Osteoblast (primary cell): Measurements from ENCODE around the gene FGF4. TPM values are rescaled to one million over a fixed set of nuclear protein-coding genes. Genes with fewer than 3 reads are reported as not detected.

Experiments used
- DNase-seq: peaks from one replicate; pipeline ENCODE4 v3.0.0; 2011; ENCODE audit warnings: low spot score, mixed read lengths; ENCODE audit not compliant: insufficient read length; ENCODE audit errors: missing footprints
- H2AFZ ChIP-seq: 2 replicates; pipeline ENCODE4 v1.6.0; 2011; ENCODE audit warnings: mild to moderate bottlenecking, low read length
- H3K27ac ChIP-seq: 2 replicates; pipeline ENCODE4 v1.5.1; 2011; ENCODE audit warnings: mild to moderate bottlenecking, low read depth, low read length, moderate library complexity
- H3K27me3 ChIP-seq: 2 replicates; pipeline ENCODE4 v1.6.0; 2012; ENCODE audit warnings: mild to moderate bottlenecking, control low read depth, inconsistent platforms, low read length, moderate library complexity; ENCODE audit not compliant: insufficient read depth
- H3K36me3 ChIP-seq: 2 replicates; pipeline ENCODE4 v1.5.1; 2011; ENCODE audit warnings: mild to moderate bottlenecking, low read length, control low read depth, moderate library complexity; ENCODE audit not compliant: insufficient read depth
- H3K4me1 ChIP-seq: 2 replicates; pipeline ENCODE4 v1.5.1; 2011; ENCODE audit warnings: mild to moderate bottlenecking, low read length, control low read depth, moderate library complexity; ENCODE audit not compliant: insufficient read depth
- H3K4me2 ChIP-seq: 2 replicates; pipeline ENCODE4 v1.6.0; 2011; ENCODE audit warnings: mild to moderate bottlenecking, low read length; ENCODE audit not compliant: insufficient read depth
- H3K4me3 ChIP-seq: fragments of 200-600 bp; sonication (generic); 3 replicates; pipeline ENCODE4 v1.5.1; 2012; ENCODE audit warnings: mild to moderate bottlenecking, low read length, inconsistent platforms; ENCODE audit not compliant: insufficient read depth
- H3K79me2 ChIP-seq: 2 replicates; pipeline ENCODE4 v1.6.0; 2012; ENCODE audit warnings: mild to moderate bottlenecking, low read length, control low read depth, inconsistent platforms; ENCODE audit not compliant: insufficient read depth
- H3K9me3 ChIP-seq: 2 replicates; pipeline ENCODE4 v1.5.1; 2011; ENCODE audit warnings: low read depth, low read length, control low read depth
- H4K20me1 ChIP-seq: 2 replicates; pipeline ENCODE4 v1.6.0; 2012; ENCODE audit warnings: mild to moderate bottlenecking, low read length, control low read depth; ENCODE audit not compliant: insufficient read depth
- total RNA-seq: library from RNA; depleted of rRNA; stranded (reverse); fragments of >200 nt; gene quantifications from 2 replicates; pipeline ENCODE4 v1.2.3, GENCODE V29; 2012
- TF ChIP-seq, protein P1 (sequence below): IDR thresholded peaks from 2 replicates; pipeline ENCODE4 v1.5.1; 2011; ENCODE audit warnings: mild to moderate bottlenecking, low read depth, low read length, moderate library complexity; ENCODE audit errors: extremely low read depth

Gene FGF4
- total RNA-seq, 1 donor: not detected

DNA sequence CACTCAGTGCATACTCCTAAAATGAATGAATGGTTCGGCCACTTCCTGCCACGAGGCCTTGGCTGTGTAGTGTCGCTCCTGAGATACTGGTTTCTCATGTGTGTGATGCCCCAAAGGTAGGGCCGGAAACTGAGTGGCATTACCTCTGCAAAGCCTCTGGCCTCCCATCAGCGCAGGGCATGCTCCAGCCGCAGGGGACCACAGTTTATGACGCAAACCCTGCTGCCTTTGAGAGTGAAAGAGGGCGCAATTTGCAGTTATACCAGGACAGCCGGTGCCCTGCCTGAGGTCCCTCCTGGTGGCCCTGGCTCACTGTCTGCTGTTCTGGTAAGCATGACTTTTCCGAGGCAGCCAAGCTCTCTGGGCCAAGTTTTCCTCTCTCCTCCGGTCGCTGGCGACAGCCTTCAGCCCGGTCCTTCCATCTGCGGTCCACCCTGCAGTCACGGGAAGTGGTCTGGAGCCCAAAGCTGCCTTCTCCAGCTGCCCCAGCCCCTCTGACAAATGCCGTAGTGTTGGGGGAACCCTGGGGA lies 46.4 kb upstream of the FGF4 start:
- no peaks in the 10 kb centered on the region for H3K4me1 ChIP-seq
- H3K27me3 ChIP-seq: peaks cover 78% of the 10 kb centered on the region
- no peak overlapping the region for H3K4me2 ChIP-seq
- DNase-seq: peak; percentile 57
- H4K20me1 ChIP-seq: no peaks in the 10 kb centered on the region
- no peak overlapping the region for H3K4me3 ChIP-seq
- no peaks in the 10 kb centered on the region for H3K79me2 ChIP-seq
- H2AFZ ChIP-seq: no peak overlapping the region
- no peak overlapping the region for H3K27ac ChIP-seq
- H3K9me3 ChIP-seq: no peaks in the 10 kb centered on the region
- no peaks in the 10 kb centered on the region for H3K36me3 ChIP-seq
- TF ChIP-seq, protein P1, sequence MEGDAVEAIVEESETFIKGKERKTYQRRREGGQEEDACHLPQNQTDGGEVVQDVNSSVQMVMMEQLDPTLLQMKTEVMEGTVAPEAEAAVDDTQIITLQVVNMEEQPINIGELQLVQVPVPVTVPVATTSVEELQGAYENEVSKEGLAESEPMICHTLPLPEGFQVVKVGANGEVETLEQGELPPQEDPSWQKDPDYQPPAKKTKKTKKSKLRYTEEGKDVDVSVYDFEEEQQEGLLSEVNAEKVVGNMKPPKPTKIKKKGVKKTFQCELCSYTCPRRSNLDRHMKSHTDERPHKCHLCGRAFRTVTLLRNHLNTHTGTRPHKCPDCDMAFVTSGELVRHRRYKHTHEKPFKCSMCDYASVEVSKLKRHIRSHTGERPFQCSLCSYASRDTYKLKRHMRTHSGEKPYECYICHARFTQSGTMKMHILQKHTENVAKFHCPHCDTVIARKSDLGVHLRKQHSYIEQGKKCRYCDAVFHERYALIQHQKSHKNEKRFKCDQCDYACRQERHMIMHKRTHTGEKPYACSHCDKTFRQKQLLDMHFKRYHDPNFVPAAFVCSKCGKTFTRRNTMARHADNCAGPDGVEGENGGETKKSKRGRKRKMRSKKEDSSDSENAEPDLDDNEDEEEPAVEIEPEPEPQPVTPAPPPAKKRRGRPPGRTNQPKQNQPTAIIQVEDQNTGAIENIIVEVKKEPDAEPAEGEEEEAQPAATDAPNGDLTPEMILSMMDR: no peak

- Histone ChIP-seq H2AFZ (no peak overlapping the region), H3K27me3 (peaks cover 81% of the 10 kb centered on the region), H3K36me3 (no peaks in the 10 kb centered on the region)
These were observed 45.3 kb upstream of the FGF4 start for GRCh38 chr11:69820441-69820840.

GRCh38 chr11:69819541-69820070 lies 44.5 kb upstream of the FGF4 start:
- peak; percentile 87 for DNase-seq
- Histone ChIP-seq H3K9me3 (no peaks in the 10 kb centered on the region), H3K36me3 (no peaks in the 10 kb centered on the region), H3K79me2 (no peaks in the 10 kb centered on the region), H3K27me3 (peaks cover 81% of the 10 kb centered on the region), H3K27ac (no peak overlapping the region), H3K4me2 (no peak overlapping the region), H3K4me1 (no peaks in the 10 kb centered on the region), H4K20me1 (no peaks in the 10 kb centered on the region), H3K4me3 (no peak overlapping the region), H2AFZ (no peak overlapping the region)
- TF ChIP-seq, protein P1: no peak

More at GRCh38 chr11:69820441-69820840, 45.3 kb upstream of the FGF4 start:
- peak; percentile 82 for DNase-seq
- TF ChIP-seq, protein P1: no peak
- Histone ChIP-seq H3K79me2 (no peaks in the 10 kb centered on the region), H4K20me1 (no peaks in the 10 kb centered on the region), H3K4me3 (no peak overlapping the region), H3K9me3 (no peaks in the 10 kb centered on the region), H3K4me1 (no peaks in the 10 kb centered on the region), H3K27ac (no peak overlapping the region), H3K4me2 (no peak overlapping the region)

DNA sequence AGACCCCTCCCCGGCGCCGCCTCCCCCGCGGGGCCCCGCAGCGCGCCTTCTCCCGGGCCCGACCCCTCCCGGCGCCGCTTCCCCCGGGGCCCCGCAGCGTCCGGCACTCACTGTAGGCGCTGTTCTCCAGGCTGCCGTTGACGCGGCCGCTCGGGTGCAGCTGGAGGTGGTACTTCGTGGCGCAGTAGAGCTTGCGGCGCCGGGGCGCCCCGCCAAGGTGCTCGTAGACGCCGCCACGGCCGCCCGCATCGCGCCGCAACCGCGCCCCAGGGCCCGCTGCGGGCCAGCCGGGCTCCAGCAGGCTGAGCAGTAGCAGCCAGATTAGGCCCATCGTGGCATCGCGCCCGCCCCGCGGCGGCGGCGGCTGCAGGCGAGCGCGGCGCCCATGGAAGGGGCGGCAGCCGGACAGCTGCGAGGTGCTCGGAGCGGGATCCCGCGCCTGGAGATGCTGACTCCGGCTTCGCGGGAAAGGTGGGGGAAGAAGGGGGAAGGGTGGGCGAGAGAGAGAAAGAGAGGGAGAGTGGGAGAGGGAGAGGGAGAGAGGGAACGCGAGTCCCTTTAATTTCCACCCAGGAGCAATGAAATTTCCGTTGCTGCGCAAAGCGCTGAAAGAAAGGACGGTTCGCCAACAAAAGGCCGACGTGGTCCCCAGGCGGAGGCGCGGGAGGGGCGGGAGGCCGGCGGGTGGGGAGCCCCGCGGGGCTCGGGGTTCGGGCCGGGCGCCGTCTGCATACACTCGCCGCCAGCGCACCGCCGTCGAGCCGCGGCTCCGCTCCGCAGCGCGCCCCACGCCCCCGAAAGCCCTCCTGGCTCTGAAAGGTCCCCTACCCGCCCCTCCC lies 43.7 kb upstream of the FGF4 start, which contains the start of gene FGF3:
TSS of gene FGF3 (minus strand) at position 814 of the 839 bp plus-strand sequence. CDS start at position 331, 483 bp downstream.
- peaks cover 76% of the 10 kb centered on the region for H3K27me3 ChIP-seq
- no peaks in the 10 kb centered on the region for H4K20me1 ChIP-seq
- peak; percentile 80 for DNase-seq
- H2AFZ ChIP-seq: no peak within 1 kb of the TSS
- no peaks in the 10 kb centered on the region for H3K36me3 ChIP-seq
- TF ChIP-seq, protein P1: no peak
- H3K4me1 ChIP-seq: no peaks in the 10 kb centered on the region
- no peaks in the 10 kb centered on the region for H3K9me3 ChIP-seq
- no peak within 1 kb of the TSS for H3K27ac ChIP-seq
- no peak within 1 kb of the TSS for H3K4me3 ChIP-seq
- H3K4me2 ChIP-seq: no peak within 1 kb of the TSS
- no peaks in the 10 kb centered on the region for H3K79me2 ChIP-seq
